PC-3 (cell line): ENCODE results near the gene CARNS1.

Source experiments
- CTCF ChIP-seq: fragments of 300-600 bp; sonication (generic); conservative IDR thresholded peaks from 2 replicates; pipeline ENCODE4 v1.5.1; 2017; ENCODE audit warnings: antibody characterized with exemption, low read depth, mild to moderate bottlenecking, low read length
- EZH2 ChIP-seq: fragments of 300-600 bp; sonication (generic); IDR thresholded peaks from one replicate; pipeline ENCODE4 v1.6.1; 2017; ENCODE audit warnings: antibody characterized with exemption, mild to moderate bottlenecking, low read length; ENCODE audit not compliant: unreplicated experiment
- EZH2phosphoT487 ChIP-seq: fragments of 300-600 bp; sonication (generic); IDR thresholded peaks from 2 replicates; pipeline ENCODE4 v1.6.1; 2018; ENCODE audit warnings: mild to moderate bottlenecking, antibody characterized with exemption, low read length, borderline replicate concordance

- TF ChIP-seq EZH2 (no peak), EZH2phosphoT487 (no peak), CTCF (no peak)
Measured at GRCh38 chr11:67369275-67369674, 46.2 kb upstream of the CARNS1 start.
